GM18907 (cell line): ENCODE results near the gene MTHFSD.

Source experiments
- ATAC-seq: cut with Tn5 transposase; IDR thresholded peaks from one replicate; pipeline ENCODE4 v1.9.1; 2021; ENCODE audit warnings: mild to moderate bottlenecking, moderate library complexity; ENCODE audit not compliant: unreplicated experiment

MTHFSD gene

GRCh38 chr16:86553356-86553755 lies 1.7 kb downstream of the MTHFSD start:
- no peak for ATAC-seq

GRCh38 chr16:86550281-86550680 lies 4.8 kb downstream of the MTHFSD start:
- ATAC-seq = no peak

- ATAC-seq = no peak
These were observed 5.2 kb downstream of the MTHFSD start for GRCh38 chr16:86549893-86550190.

- no peak for ATAC-seq
These were observed 5.8 kb downstream of the MTHFSD start for GRCh38 chr16:86549076-86549892.

GRCh38 chr16:86547286-86547685 lies 7.7 kb downstream of the MTHFSD start:
- no peak for ATAC-seq

- ATAC-seq = no peak
These were observed 8.4 kb downstream of the MTHFSD start for GRCh38 chr16:86546638-86547013.

- no peak for ATAC-seq
These were observed 8.9 kb downstream of the MTHFSD start for GRCh38 chr16:86545954-86546637.

- ATAC-seq = no peak
These were observed 9.6 kb downstream of the MTHFSD start for GRCh38 chr16:86545481-86545880.

- ATAC-seq = no peak
These were observed 12.0 kb downstream of the MTHFSD start for GRCh38 chr16:86542756-86543750.

- no peak for ATAC-seq
These were observed 13.5 kb downstream of the MTHFSD start for GRCh38 chr16:86541560-86541959.

- ATAC-seq = no peak
These were observed 14.1 kb downstream of the MTHFSD start for GRCh38 chr16:86540894-86541293.

GRCh38 chr16:86538196-86538780 lies 16.7 kb downstream of the MTHFSD start:
- no peak for ATAC-seq

GRCh38 chr16:86537486-86537885 lies 17.5 kb downstream of the MTHFSD start:
- no peak for ATAC-seq

- ATAC-seq = no peak
These were observed 18.4 kb downstream of the MTHFSD start for GRCh38 chr16:86536621-86537020.

GRCh38 chr16:86534779-86535615 lies 20.0 kb downstream of the MTHFSD start:
- ATAC-seq = no peak

- no peak for ATAC-seq
These were observed 21.2 kb downstream of the MTHFSD start for GRCh38 chr16:86533767-86534351.

- no peak for ATAC-seq
These were observed 22.0 kb downstream of the MTHFSD start for GRCh38 chr16:86533076-86533475.

- no peak for ATAC-seq
These were observed 22.6 kb downstream of the MTHFSD start for GRCh38 chr16:86532526-86532815.

GRCh38 chr16:86531641-86532525 lies 23.2 kb downstream of the MTHFSD start:
- no peak for ATAC-seq
